Neural cell (in vitro differentiated cells): ENCODE results near the gene C1orf185.

Experiments
- EZH2 ChIP-seq: fragments of 200-600, 300-800 bp; shearing (Covaris generic), sonication (generic); IDR thresholded peaks from 2 replicates; pipeline ENCODE4 v1.6.1; 2014; ENCODE audit warnings: antibody characterized with exemption, low read length, borderline replicate concordance, mild to moderate bottlenecking; ENCODE audit not compliant: insufficient read depth, poor library complexity, severe bottlenecking
- MXI1 ChIP-seq: fragments of 450-650 bp; conservative IDR thresholded peaks from 2 replicates; pipeline ENCODE4 v1.6.1; 2014; ENCODE audit warnings: antibody characterized with exemption, mild to moderate bottlenecking; ENCODE audit not compliant: poor library complexity, severe bottlenecking
- POLR2AphosphoS5 ChIP-seq: IDR thresholded peaks from 2 replicates; pipeline ENCODE4 v1.6.1; 2012
- REST ChIP-seq: IDR thresholded peaks from 2 replicates; pipeline ENCODE4 v1.6.1; 2012; ENCODE audit warnings: borderline replicate concordance
- SMC3 ChIP-seq: fragments of 450-650 bp; conservative IDR thresholded peaks from 2 replicates; pipeline ENCODE4 v1.6.1; 2014; ENCODE audit warnings: antibody characterized with exemption, mild to moderate bottlenecking, moderate library complexity; ENCODE audit not compliant: poor library complexity
- TAF1 ChIP-seq: IDR thresholded peaks from 2 replicates; pipeline ENCODE4 v1.6.1; 2012; ENCODE audit warnings: low read depth
- TF ChIP-seq, protein P1 (sequence below): fragments of 450-650 bp; IDR thresholded peaks from 2 replicates; pipeline ENCODE4 v1.5.1; 2014; ENCODE audit warnings: antibody characterized with exemption, mild to moderate bottlenecking, moderate library complexity; ENCODE audit not compliant: poor library complexity, severe bottlenecking

GRCh38 chr1:51115714-51116404 is 13.8 kb downstream of the C1orf185 start:
- TF ChIP-seq, protein P1, sequence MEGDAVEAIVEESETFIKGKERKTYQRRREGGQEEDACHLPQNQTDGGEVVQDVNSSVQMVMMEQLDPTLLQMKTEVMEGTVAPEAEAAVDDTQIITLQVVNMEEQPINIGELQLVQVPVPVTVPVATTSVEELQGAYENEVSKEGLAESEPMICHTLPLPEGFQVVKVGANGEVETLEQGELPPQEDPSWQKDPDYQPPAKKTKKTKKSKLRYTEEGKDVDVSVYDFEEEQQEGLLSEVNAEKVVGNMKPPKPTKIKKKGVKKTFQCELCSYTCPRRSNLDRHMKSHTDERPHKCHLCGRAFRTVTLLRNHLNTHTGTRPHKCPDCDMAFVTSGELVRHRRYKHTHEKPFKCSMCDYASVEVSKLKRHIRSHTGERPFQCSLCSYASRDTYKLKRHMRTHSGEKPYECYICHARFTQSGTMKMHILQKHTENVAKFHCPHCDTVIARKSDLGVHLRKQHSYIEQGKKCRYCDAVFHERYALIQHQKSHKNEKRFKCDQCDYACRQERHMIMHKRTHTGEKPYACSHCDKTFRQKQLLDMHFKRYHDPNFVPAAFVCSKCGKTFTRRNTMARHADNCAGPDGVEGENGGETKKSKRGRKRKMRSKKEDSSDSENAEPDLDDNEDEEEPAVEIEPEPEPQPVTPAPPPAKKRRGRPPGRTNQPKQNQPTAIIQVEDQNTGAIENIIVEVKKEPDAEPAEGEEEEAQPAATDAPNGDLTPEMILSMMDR, result no peak
- TF ChIP-seq POLR2AphosphoS5 (no peak), EZH2 (no peak), TAF1 (no peak), SMC3 (no peak), REST (no peak), MXI1 (no peak)
